Tibial nerve (tissue), 4 donors: ENCODE measurements around the gene CDC42BPB. TPM values are rescaled to one million over a fixed set of nuclear protein-coding genes. Genes with fewer than 3 reads are reported as not detected.

Experiments used
- DNase-seq, 2 donors: peaks; one replicate each; pipeline ENCODE4 v3.0.0-alpha.2; 2019; ENCODE audit warnings: low spot score in 2 of 2
- H3K27ac ChIP-seq, 4 donors: fragments of 200-600 bp; sonication (generic) in 3 of 4; one replicate each; pipeline ENCODE4 v1.5.1; 2017 to 2019; ENCODE audit warnings: mild to moderate bottlenecking in 1 of 4
- H3K27me3 ChIP-seq, 2 donors: fragments of 200-600 bp; sonication (generic) in 1 of 2; one replicate each; pipeline versions ENCODE4 v1.5.1 to v1.6.0; 2017 to 2019
- H3K36me3 ChIP-seq, 3 donors: fragments of 200-600 bp; sonication (generic); one replicate each; pipeline ENCODE4 v1.5.1; 2018 to 2019
- H3K4me1 ChIP-seq, 4 donors: fragments of 200-600 bp; sonication (generic) in 3 of 4; one replicate each; pipeline ENCODE4 v1.5.1; 2017 to 2019
- H3K4me3 ChIP-seq, 4 donors: fragments of 200-600 bp; sonication (generic) in 3 of 4; one replicate each; pipeline ENCODE4 v1.5.1; 2017 to 2019; ENCODE audit warnings: mild to moderate bottlenecking in 1 of 4, moderate library complexity in 1 of 4
- H3K9me3 ChIP-seq, 4 donors: fragments of 200-600 bp; sonication (generic) in 3 of 4; one replicate each; pipeline ENCODE4 v1.5.1; 2017 to 2019
- CTCF ChIP-seq, 5 experiments: fragments of 200-600 bp in 3 of 5; fragments of 450-650 bp in 2 of 5; sonication (generic) in 3 of 5; IDR thresholded peaks; one replicate each; pipeline ENCODE4 v1.5.1; 2016 to 2019; ENCODE audit warnings: antibody characterized with exemption in 5 of 5, mild to moderate bottlenecking in 3 of 5, moderate library complexity in 2 of 5
- EP300 ChIP-seq, 2 donors: sonication (generic); formaldehyde crosslinking; IDR thresholded peaks; one replicate each; pipeline ENCODE4 v1.6.1; 2017; ENCODE audit warnings: antibody characterized with exemption in 2 of 2, mild to moderate bottlenecking in 1 of 2
- POLR2A ChIP-seq, 2 donors: fragments of 450-650 bp; IDR thresholded peaks; one replicate each; pipeline ENCODE4 v1.6.1; 2017; ENCODE audit warnings: antibody characterized with exemption in 2 of 2, mild to moderate bottlenecking in 2 of 2, moderate library complexity in 2 of 2
- WGBS, 2 donors: methylation state at CpG; one replicate each; pipeline ENCODE4 v1.1.5; 2018; 5-methylcytosine and 5-hydroxymethylcytosine counted together
- total RNA-seq, 4 donors: library from RNA; depleted of rRNA; stranded (reverse); fragments of >200 nt; gene quantifications; one replicate each; pipeline ENCODE4 v1.1.0, GENCODE V29; 2016

The CDC42BPB gene
- total RNA-seq, 4 donors from 2014 or later: 115 to 172 (median 134) TPM

DNA sequence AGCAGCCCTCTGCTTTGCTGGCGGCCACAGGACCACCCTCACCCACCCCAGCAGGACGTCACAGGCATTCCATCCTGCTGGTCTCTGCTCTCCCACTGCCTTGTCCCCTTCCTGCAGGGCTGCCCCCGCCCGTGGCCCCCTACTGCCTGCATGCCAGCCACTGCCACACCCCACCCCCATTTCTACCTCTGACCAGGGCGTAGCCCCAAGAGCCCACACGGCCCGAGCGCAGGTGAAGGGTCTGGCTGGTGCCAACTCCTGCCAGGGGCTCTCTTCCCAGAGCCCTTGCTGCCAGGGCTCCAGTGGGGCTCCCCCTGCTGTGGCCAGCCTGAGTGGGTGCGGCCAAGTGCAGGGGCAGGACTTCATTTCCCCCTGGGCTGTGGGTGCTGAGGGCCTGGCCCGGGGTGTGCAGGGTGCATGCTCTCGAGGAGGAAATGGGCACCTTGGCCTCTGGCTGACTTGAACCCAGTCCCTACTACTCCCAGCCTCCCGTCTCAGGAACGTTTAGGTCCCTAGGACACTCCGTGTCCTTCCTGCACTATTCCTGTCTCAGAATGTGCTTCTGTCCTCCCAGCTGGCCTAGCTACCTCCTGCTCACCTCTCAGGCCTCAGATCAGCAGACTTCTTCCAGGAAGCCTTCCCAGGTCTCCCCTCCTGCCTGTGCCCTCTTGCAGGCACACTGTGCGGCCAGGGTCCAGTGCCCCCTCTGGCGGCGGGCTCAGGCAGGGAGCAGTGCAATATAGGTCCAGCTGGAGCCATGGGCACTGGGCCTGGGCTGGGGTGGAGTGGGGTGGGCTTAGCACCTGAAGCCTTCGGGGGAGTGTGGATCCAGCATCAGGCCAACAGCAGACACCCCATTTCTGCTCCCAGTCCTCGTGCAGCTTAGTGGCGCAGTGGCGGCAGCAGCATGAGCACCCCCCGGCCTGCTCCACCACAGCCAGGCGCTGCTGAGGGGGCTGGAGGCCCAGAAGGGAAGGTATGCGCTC lies 28.1 kb upstream of the CDC42BPB start:
- no peaks in the 10 kb centered on the region for H3K36me3 ChIP-seq
- 77 to 84% methylated on average over 16 to 24 of the region's 24 CpGs for WGBS, 2 donors
- no peak overlapping the region for H3K4me3 ChIP-seq
- H3K27me3 ChIP-seq: peaks cover 0 to 54% of the 10 kb centered on the region in 2 donors
- peaks cover 0 to 7% (median 0%) of the 10 kb centered on the region in 4 donors for H3K4me1 ChIP-seq
- DNase-seq: no peak
- no peak overlapping the region for H3K27ac ChIP-seq
- TF ChIP-seq EP300 (IDR thresholded peaks at IDR 0.05) (no peak), POLR2A (IDR thresholded peaks at IDR 0.05) (no peak), CTCF (IDR thresholded peaks at IDR 0.05) (no peak)
- no peaks in the 10 kb centered on the region for H3K9me3 ChIP-seq

DNA sequence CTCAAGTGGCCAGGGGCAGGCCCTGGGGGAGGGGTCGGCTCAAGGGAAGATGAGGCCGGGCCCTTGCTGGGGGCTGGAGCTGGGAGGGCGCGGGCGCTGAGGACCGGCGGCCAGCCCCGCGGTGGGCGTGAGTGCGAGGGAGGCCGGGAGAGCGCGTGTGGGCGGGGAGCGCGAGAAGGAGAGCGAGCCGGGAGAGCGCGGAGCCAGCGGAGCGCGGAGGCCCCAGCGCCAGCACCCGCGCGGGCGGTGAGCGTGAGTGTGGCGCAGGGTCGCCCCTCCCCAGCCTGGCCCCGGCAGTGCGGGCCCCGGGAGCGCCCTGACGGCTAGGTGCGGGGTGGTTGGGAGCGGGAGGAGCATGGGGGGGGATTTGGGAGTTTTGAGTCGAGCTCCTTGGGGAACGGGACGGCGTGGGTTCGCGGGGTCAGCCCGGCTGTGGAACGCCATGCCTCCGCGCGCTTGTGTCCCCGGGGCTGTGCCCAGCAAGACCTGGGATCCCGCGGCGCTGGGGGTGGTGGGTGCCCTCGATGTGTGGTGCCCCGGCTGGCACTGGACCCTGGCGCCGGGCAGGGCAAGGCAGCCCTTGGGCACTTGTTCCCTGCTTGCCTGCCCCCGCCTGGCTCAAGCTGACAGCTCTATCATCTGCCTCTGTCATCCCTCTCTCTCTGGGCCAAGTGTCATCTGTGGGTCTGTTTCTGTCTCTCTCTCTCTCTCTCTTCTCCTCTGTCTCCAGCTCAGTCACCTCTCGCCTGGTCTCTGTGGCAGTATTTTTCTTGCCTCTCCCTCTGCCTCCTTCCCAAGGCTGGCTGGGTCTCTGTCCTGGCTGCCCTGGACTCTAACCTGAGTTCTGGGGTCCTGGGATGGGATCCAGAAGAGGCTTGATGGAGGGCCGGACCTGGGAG lies 26.9 kb upstream of the CDC42BPB start, which contains the start of gene LBHD2:
TSS of gene LBHD2 (plus strand) at position 190 of the 899 bp plus-strand sequence. CDS start 1,803 bp downstream, outside the sequence.
- Histone ChIP-seq H3K9me3 (no peaks in the 10 kb centered on the region), H3K4me3 (peak within 1 kb of the TSS in 1 of 4 donors; percentile 18), H3K27me3 (peaks cover 0 to 56% of the 10 kb centered on the region in 2 donors), H3K36me3 (no peaks in the 10 kb centered on the region), H3K27ac (no peak within 1 kb of the TSS), H3K4me1 (peaks cover 0 to 7% (median 0%) of the 10 kb centered on the region in 4 donors)
- no peak for DNase-seq
- 12 to 28% methylated on average over 25 to 46 of the region's 61 CpGs for WGBS, 2 donors
- TF ChIP-seq CTCF (IDR thresholded peaks at IDR 0.05) (no peak), POLR2A (IDR thresholded peaks at IDR 0.05) (no peak), EP300 (IDR thresholded peaks at IDR 0.05) (no peak)

- Histone ChIP-seq H3K36me3 (no peaks in the 10 kb centered on the region), H3K4me3 (no peak overlapping the region), H3K4me1 (peaks cover 0 to 14% (median 0%) of the 10 kb centered on the region in 4 donors), H3K27ac (no peak overlapping the region), H3K27me3 (peaks cover 0 to 50% of the 10 kb centered on the region in 2 donors), H3K9me3 (no peaks in the 10 kb centered on the region)
- 93 to 96% methylated on average over 2 of the region's 2 CpGs for WGBS, 2 donors
- no peak for DNase-seq
- TF ChIP-seq POLR2A (IDR thresholded peaks at IDR 0.05) (no peak), EP300 (IDR thresholded peaks at IDR 0.05) (no peak), CTCF (IDR thresholded peaks at IDR 0.05) (no peak)
Observed at GRCh38 chr14:103081951-103082350, 24.6 kb upstream of the CDC42BPB start.

DNA sequence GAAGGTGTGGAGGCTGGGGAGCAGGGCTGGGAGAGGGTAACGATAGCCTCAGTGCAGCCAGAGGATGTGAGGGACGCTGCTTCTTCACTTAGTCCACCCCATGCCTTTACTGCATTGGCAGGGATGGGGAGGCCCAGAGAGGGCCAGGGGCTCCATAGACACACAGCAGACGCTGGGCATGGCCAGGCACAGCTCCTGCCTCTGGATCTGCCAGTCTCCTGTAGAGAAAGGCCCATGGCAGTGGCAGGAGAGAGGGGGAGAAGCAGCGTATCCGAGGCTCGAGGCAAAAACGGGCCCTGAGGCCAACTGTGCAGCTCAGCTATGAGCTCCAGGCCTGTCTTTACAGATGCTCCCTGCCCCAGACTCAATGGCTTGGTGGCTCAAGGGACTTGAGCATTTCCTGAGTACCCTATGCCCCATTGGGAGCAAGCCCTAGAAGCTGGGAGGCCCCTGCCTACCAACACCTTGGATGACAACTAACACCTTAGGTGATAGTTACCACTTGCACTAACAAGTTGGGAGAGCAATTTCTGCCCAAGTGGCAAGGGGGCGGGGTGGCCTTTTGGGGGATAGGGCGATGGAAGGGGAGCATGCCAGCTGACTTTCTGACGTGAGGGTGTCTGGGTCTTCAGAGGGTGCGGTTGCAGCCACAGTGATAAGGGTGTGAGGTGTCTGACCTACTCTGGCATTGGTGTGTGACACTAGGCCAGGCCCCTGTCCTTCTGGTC lies 21.7 kb upstream of the CDC42BPB start:
- Histone ChIP-seq H3K36me3 (no peaks in the 10 kb centered on the region), H3K4me3 (no peak overlapping the region), H3K27me3 (peaks cover 0 to 23% of the 10 kb centered on the region in 2 donors), H3K27ac (no peak overlapping the region), H3K4me1 (peaks cover 0 to 29% (median 16%) of the 10 kb centered on the region in 4 donors), H3K9me3 (no peaks in the 10 kb centered on the region)
- DNase-seq: no peak
- 72 to 76% methylated on average over 10 to 11 of the region's 11 CpGs for WGBS, 2 donors
- TF ChIP-seq POLR2A (IDR thresholded peaks at IDR 0.05): no peak
- no peak for TF ChIP-seq CTCF (IDR thresholded peaks at IDR 0.05)
- no peak for TF ChIP-seq EP300 (IDR thresholded peaks at IDR 0.05)
